Fibroblast of lung (primary cell): ENCODE data around the gene PLCL1. TPM values are rescaled to one million over a fixed set of nuclear protein-coding genes. Genes with fewer than 3 reads are reported as not detected.

Experiments
- DNase-seq, 2 donors: peaks; one replicate each; pipeline versions ENCODE4 v3.0.0 to v3.0.0-alpha.2; 2010; ENCODE audit warnings: low read depth in 2 of 2
- H2AFZ ChIP-seq: 2 replicates; pipeline ENCODE4 v1.5.1; 2012; ENCODE audit warnings: low read length, control low read depth, inconsistent platforms
- H3K27ac ChIP-seq: 2 replicates; pipeline ENCODE4 v1.5.1; 2011; ENCODE audit warnings: low read length, control low read depth; ENCODE audit not compliant: insufficient read depth
- H3K27me3 ChIP-seq: 2 replicates; pipeline ENCODE4 v1.5.1; 2011; ENCODE audit warnings: mild to moderate bottlenecking, low read length; ENCODE audit not compliant: control insufficient read depth, insufficient read depth
- H3K36me3 ChIP-seq: 2 replicates; pipeline ENCODE4 v1.5.1; 2011; ENCODE audit warnings: low read length; ENCODE audit not compliant: control insufficient read depth, insufficient read depth
- H3K4me1 ChIP-seq: 2 replicates; pipeline ENCODE4 v1.5.1; 2011; ENCODE audit warnings: low read length; ENCODE audit not compliant: control insufficient read depth, insufficient read depth; ENCODE audit errors: extremely low read depth
- H3K4me2 ChIP-seq: 2 replicates; pipeline ENCODE4 v1.5.1; 2011; ENCODE audit warnings: low read length, control low read depth; ENCODE audit not compliant: insufficient read depth; ENCODE audit errors: extremely low read depth
- H3K4me3 ChIP-seq, 4 experiments: fragments of 200-600 bp in 1 of 4; sonication (generic) in 1 of 4; replicated peaks in 1 of 4; 2 replicates each; pipeline ENCODE4 v1.5.1; 2011 to 2016; ENCODE audit warnings: low read length in 4 of 4, low read depth in 3 of 4, mild to moderate bottlenecking in 3 of 4, control low read depth in 2 of 4, inconsistent platforms in 1 of 4, mixed read lengths in 1 of 4; ENCODE audit not compliant: insufficient read depth in 1 of 4; ENCODE audit errors: control extremely low read depth in 1 of 4
- H3K79me2 ChIP-seq: 2 replicates; pipeline ENCODE4 v1.5.1; 2012; ENCODE audit warnings: mild to moderate bottlenecking, low read length, inconsistent platforms; ENCODE audit not compliant: control insufficient read depth, insufficient read depth
- H3K9ac ChIP-seq: 2 replicates; pipeline ENCODE4 v1.5.1; 2011; ENCODE audit warnings: mild to moderate bottlenecking, low read length, control low read depth; ENCODE audit not compliant: insufficient read depth
- H3K9me3 ChIP-seq: 2 replicates; pipeline ENCODE4 v1.5.1; 2012; ENCODE audit warnings: low read depth, low read length; ENCODE audit not compliant: control insufficient read depth, insufficient read depth
- H4K20me1 ChIP-seq: 2 replicates; pipeline ENCODE4 v1.5.1; 2011; ENCODE audit warnings: low read length; ENCODE audit not compliant: control insufficient read depth, insufficient read depth; ENCODE audit errors: extremely low read depth
- CTCF ChIP-seq, 2 donors: IDR thresholded peaks in 1 of 2; conservative IDR thresholded peaks in 1 of 2; 1 replicate in 1 of 2; 2 replicates in 1 of 2; pipeline ENCODE4 v1.5.1; 2011 to 2012; ENCODE audit warnings: low read length in 2 of 2, control low read depth in 1 of 2, inconsistent platforms in 1 of 2, low read depth in 1 of 2, mild to moderate bottlenecking in 1 of 2
- EZH2 ChIP-seq: IDR thresholded peaks from 2 replicates; pipeline ENCODE4 v1.5.1; 2012; ENCODE audit warnings: low read length, control low read depth, mild to moderate bottlenecking; ENCODE audit errors: missing control alignments
- polyA plus RNA-seq, 2 donors: library from polyadenylated mRNA; depleted of rRNA in 1 of 2; stranded (reverse) in 1 of 2; unstranded in 1 of 2; fragments of >200 nt; gene quantifications; 2 replicates each; pipeline ENCODE4 v1.2.1, GENCODE V29; 2011 to 2012; ENCODE audit warnings: missing spikeins in 1 of 2
- total RNA-seq: library from RNA; depleted of rRNA; stranded (reverse); fragments of >200 nt; gene quantifications from 2 replicates; pipeline ENCODE4 v1.2.1, GENCODE V29; 2014

PLCL1 gene
- total and polyA plus RNA-seq, 2 donors (not counting 1 experiment from before 2014, with no cell fraction given), result 0.48 to 0.83 TPM

DNA sequence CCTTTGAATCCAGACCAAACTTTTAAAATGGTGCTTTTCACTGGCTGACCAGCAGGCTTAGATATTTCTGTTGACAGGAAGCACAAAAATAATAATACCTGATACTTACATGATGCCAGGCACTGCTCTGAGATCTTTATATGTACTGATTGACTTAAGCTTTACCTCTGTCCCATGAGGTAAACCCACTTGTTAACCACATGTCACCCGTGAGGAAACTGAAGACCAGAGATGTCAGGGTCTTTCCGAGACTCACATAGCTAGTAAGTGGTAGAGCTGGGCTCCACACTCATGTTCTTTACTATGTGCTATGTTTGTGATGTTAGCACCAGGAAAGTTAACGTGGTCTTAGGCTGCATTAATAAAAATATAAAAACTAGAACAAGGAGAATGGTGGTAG lies 297.7 kb downstream of the PLCL1 start:
- Histone ChIP-seq H3K36me3 (no peaks in the 10 kb centered on the region), H3K9ac (no peak overlapping the region), H3K79me2 (no peaks in the 10 kb centered on the region), H3K27ac (no peak overlapping the region), H3K4me3 (no peak overlapping the region), H3K4me1 (no peaks in the 10 kb centered on the region), H4K20me1 (no peaks in the 10 kb centered on the region), H3K27me3 (no peaks in the 10 kb centered on the region), H3K4me2 (no peak overlapping the region), H3K9me3 (no peaks in the 10 kb centered on the region), H2AFZ (no peak overlapping the region)
- no peak for TF ChIP-seq CTCF (conservative IDR thresholded peaks at IDR 0.05 in 1 of 2, IDR thresholded peaks at IDR 0.05 in 1 of 2; ENCODE audit: low read depth in 1 of 2, low read length in 2 of 2)
- no peak for TF ChIP-seq EZH2
- no peak for DNase-seq

DNA sequence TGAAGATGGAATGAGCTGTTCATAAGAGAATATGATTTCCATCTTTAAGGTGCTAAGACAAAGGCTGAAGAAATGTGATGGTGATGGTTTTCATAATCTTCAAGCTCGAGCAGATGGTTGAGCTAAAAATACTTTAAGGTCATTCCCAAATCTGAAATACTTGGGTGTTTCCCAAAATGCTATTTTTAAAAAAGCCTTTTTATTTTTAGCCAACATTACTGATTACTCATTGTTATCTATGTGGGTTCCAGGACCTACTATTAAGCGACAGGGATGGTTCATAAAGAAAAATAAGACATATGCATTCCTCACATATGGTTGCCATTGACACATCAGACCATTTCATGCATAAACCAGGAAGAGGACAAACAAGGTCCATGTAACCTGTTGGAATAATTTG lies 298.5 kb downstream of the PLCL1 start:
- no peak overlapping the region for H3K27ac ChIP-seq
- H3K9me3 ChIP-seq, result no peaks in the 10 kb centered on the region
- TF ChIP-seq CTCF (conservative IDR thresholded peaks at IDR 0.05 in 1 of 2, IDR thresholded peaks at IDR 0.05 in 1 of 2; ENCODE audit: low read depth in 1 of 2, low read length in 2 of 2), result no peak
- TF ChIP-seq EZH2, result no peak
- H2AFZ ChIP-seq, result no peak overlapping the region
- no peak overlapping the region for H3K9ac ChIP-seq
- H4K20me1 ChIP-seq, result no peaks in the 10 kb centered on the region
- no peaks in the 10 kb centered on the region for H3K27me3 ChIP-seq
- DNase-seq, result no peak
- no peaks in the 10 kb centered on the region for H3K79me2 ChIP-seq
- H3K4me1 ChIP-seq, result no peaks in the 10 kb centered on the region
- no peak overlapping the region for H3K4me3 ChIP-seq
- H3K36me3 ChIP-seq, result no peaks in the 10 kb centered on the region
- H3K4me2 ChIP-seq, result no peak overlapping the region

DNA sequence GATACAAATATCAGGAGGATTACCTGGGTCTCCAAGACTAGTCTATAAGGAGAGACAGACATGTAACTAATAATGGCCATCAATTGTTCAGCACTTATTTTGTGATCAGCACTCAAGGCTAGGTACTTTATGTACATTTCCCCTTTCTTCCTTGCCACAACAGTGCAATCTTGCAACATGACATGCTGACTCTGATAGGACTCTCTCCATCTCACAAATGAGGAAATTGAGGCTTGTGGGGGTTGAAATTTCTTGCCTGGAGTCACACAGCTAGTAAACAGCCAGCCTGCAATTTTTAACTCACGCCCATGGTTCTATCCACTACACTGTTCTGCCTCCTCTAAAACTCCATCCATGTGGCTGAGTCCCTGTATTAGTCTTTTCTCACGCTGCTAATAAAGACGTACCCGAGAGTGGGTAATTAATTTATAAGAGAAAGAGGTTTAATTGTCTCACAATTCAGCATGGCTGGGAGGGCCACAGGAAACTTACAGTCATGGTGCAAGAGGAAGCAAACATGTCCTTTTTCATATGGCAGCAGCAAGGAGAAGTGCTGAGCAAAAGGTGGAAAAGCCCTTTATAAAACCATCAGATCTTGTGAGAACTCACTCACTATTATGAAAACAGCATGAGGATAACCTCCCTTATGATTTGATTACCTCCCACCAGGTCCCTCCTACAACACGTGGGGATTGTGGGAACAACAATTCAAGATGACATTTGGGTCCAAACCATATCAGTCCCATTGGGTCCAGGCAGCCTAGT lies 302.4 kb downstream of the PLCL1 start:
- no peaks in the 10 kb centered on the region for H4K20me1 ChIP-seq
- H3K4me1 ChIP-seq, result no peaks in the 10 kb centered on the region
- no peak for DNase-seq
- no peaks in the 10 kb centered on the region for H3K36me3 ChIP-seq
- no peaks in the 10 kb centered on the region for H3K79me2 ChIP-seq
- no peak overlapping the region for H3K9ac ChIP-seq
- no peak overlapping the region for H3K4me2 ChIP-seq
- no peak overlapping the region for H3K4me3 ChIP-seq
- H2AFZ ChIP-seq, result no peak overlapping the region
- TF ChIP-seq CTCF (conservative IDR thresholded peaks at IDR 0.05 in 1 of 2, IDR thresholded peaks at IDR 0.05 in 1 of 2; ENCODE audit: low read depth in 1 of 2, low read length in 2 of 2), result no peak
- TF ChIP-seq EZH2, result no peak
- H3K9me3 ChIP-seq, result no peaks in the 10 kb centered on the region
- no peak overlapping the region for H3K27ac ChIP-seq
- H3K27me3 ChIP-seq, result no peaks in the 10 kb centered on the region
